SU-DHL-6 (cell line): ENCODE data around the gene LIN54.
A peak's percentile ranks its signal among the peaks of the same experiment; 100 is the strongest.

ENCODE experiments used
- H2AFZ ChIP-seq: fragments of 200-600 bp; sonication (generic); 2 replicates; pipeline ENCODE4 v1.6.1; 2014; ENCODE audit warnings: low read depth, mild to moderate bottlenecking, moderate library complexity, mixed read lengths, antibody characterized with exemption, low read length; ENCODE audit not compliant: severe bottlenecking
- H3F3A ChIP-seq: fragments of 200-600 bp; shearing (Covaris generic); 2 replicates; pipeline ENCODE4 v1.6.0; 2016; ENCODE audit warnings: antibody characterized with exemption, mild to moderate bottlenecking; ENCODE audit not compliant: insufficient read depth
- H3K27ac ChIP-seq: fragments of 200-600 bp; sonication (generic); 2 replicates; pipeline ENCODE4 v1.5.1; 2016; ENCODE audit warnings: low read depth, mild to moderate bottlenecking, low read length, moderate library complexity, mixed read lengths
- H3K27me3 ChIP-seq: fragments of 200-600 bp; sonication (generic), shearing (Covaris generic); 2 replicates; pipeline ENCODE4 v1.6.0; 2014; ENCODE audit warnings: mild to moderate bottlenecking, low read length
- H3K36me3 ChIP-seq: fragments of 200-600 bp; sonication (generic); 2 replicates; pipeline ENCODE4 v1.6.1; 2014; ENCODE audit warnings: mild to moderate bottlenecking, low read length, mixed read lengths
- H3K4me2 ChIP-seq: fragments of 300-600, 200-600 bp; shearing (Covaris generic), sonication (generic); 2 replicates; pipeline ENCODE4 v1.6.0; 2014; ENCODE audit warnings: low read length, low read depth, mild to moderate bottlenecking; ENCODE audit not compliant: poor library complexity, severe bottlenecking
- H3K4me3 ChIP-seq: fragments of 200-600 bp; sonication (generic); 2 replicates; pipeline ENCODE4 v1.5.1; 2014; ENCODE audit warnings: antibody characterized with exemption, low read length, mild to moderate bottlenecking, mixed read lengths; ENCODE audit not compliant: insufficient read depth, poor library complexity, severe bottlenecking
- H3K79me2 ChIP-seq: fragments of 200-600 bp; sonication (generic); 2 replicates; pipeline ENCODE4 v1.6.1; 2014; ENCODE audit warnings: mild to moderate bottlenecking, low read length, moderate library complexity; ENCODE audit not compliant: insufficient read depth
- H3K9ac ChIP-seq: fragments of 200-600 bp; sonication (generic); 2 replicates; pipeline ENCODE4 v1.7.0; 2014; ENCODE audit warnings: mild to moderate bottlenecking, low read length
- H3K9me2 ChIP-seq: fragments of 200-600 bp; sonication (generic); replicated peaks from 2 replicates; pipeline ENCODE4 v1.6.1; 2014; ENCODE audit warnings: low read length; ENCODE audit not compliant: insufficient read depth
- H3K9me3 ChIP-seq: fragments of 200-600 bp; sonication (generic); 2 replicates; pipeline ENCODE4 v1.6.1; 2014; ENCODE audit warnings: low read length, mixed read lengths; ENCODE audit not compliant: insufficient read depth
- H4K20me1 ChIP-seq: fragments of 200-600 bp; sonication (generic); 2 replicates; pipeline ENCODE4 v1.6.1; 2014; ENCODE audit warnings: low read depth, mild to moderate bottlenecking, antibody characterized with exemption, low read length, moderate library complexity, mixed read lengths
- CTCF ChIP-seq: fragments of 200-600 bp; sonication (generic); IDR thresholded peaks from one replicate; pipeline ENCODE4 v1.5.1; 2017; ENCODE audit warnings: antibody characterized with exemption, mild to moderate bottlenecking, low read length, moderate library complexity; ENCODE audit not compliant: insufficient read depth, poor library complexity, severe bottlenecking
- EZH2phosphoT487 ChIP-seq: fragments of 200-600 bp; sonication (generic), shearing (Covaris generic); conservative IDR thresholded peaks from 2 replicates; pipeline ENCODE4 v1.6.1; 2018; ENCODE audit warnings: mild to moderate bottlenecking, antibody characterized with exemption, low read length, moderate library complexity, mixed read lengths

LIN54 gene

GRCh38 chr4:82968972-82969371, 41.7 kb downstream of the LIN54 start:
- H3K9me2 ChIP-seq = no peaks in the 10 kb centered on the region
- H2AFZ ChIP-seq = no peak overlapping the region
- peaks cover 5% of the 10 kb centered on the region; the same call in 1 of the 2 replicates for H3K79me2 ChIP-seq
- H4K20me1 ChIP-seq = no peaks in the 10 kb centered on the region
- peak overlapping the region; percentile 5; the same call in 1 of the 2 replicates for H3K9ac ChIP-seq
- H3K9me3 ChIP-seq = no peaks in the 10 kb centered on the region
- H3K4me2 ChIP-seq = peak overlapping the region; percentile 61
- H3F3A ChIP-seq = peaks cover 9% of the 10 kb centered on the region; the same call in 1 of the 2 replicates
- H3K36me3 ChIP-seq = no peaks in the 10 kb centered on the region
- TF ChIP-seq CTCF = no peak
- TF ChIP-seq EZH2phosphoT487 = no peak
- peak overlapping the region; percentile 86 for H3K27ac ChIP-seq
- H3K27me3 ChIP-seq = no peaks in the 10 kb centered on the region
- peak overlapping the region; percentile 7 for H3K4me3 ChIP-seq

GRCh38 chr4:82965763-82966162, 44.9 kb downstream of the LIN54 start:
- Histone ChIP-seq H3K27ac (no peak overlapping the region), H2AFZ (no peak overlapping the region), H3K36me3 (no peaks in the 10 kb centered on the region)

GRCh38 chr4:82957045-82957444, 53.6 kb downstream of the LIN54 start:
- Histone ChIP-seq H3K9me3 (no peaks in the 10 kb centered on the region), H3K4me2 (no peak overlapping the region), H3K27ac (no peak overlapping the region), H3K79me2 (no peaks in the 10 kb centered on the region), H3K9me2 (no peaks in the 10 kb centered on the region), H3F3A (no peaks in the 10 kb centered on the region), H3K36me3 (no peaks in the 10 kb centered on the region), H3K4me3 (no peak overlapping the region), H2AFZ (no peak overlapping the region), H3K9ac (no peak overlapping the region), H3K27me3 (no peaks in the 10 kb centered on the region), H4K20me1 (no peaks in the 10 kb centered on the region)
- TF ChIP-seq EZH2phosphoT487 (no peak), CTCF (no peak)

More at GRCh38 chr4:82965763-82966162, 44.9 kb downstream of the LIN54 start:
- Histone ChIP-seq H3K79me2 (peaks cover 5% of the 10 kb centered on the region; the same call in 1 of the 2 replicates), H3F3A (peaks cover 9% of the 10 kb centered on the region; the same call in 1 of the 2 replicates), H3K27me3 (no peaks in the 10 kb centered on the region), H3K4me2 (no peak overlapping the region), H3K9me3 (no peaks in the 10 kb centered on the region), H3K9ac (no peak overlapping the region), H3K9me2 (no peaks in the 10 kb centered on the region), H4K20me1 (no peaks in the 10 kb centered on the region), H3K4me3 (no peak overlapping the region)
- TF ChIP-seq CTCF = no peak
- TF ChIP-seq EZH2phosphoT487 = no peak
